Sigmoid colon (tissue), 4 donors: Measurements from ENCODE around the gene ARID5B.

Source experiments
- POLR2A ChIP-seq, 2 donors: fragments of 450-650 bp; IDR thresholded peaks; one replicate each; pipeline ENCODE4 v1.6.1; 2016; ENCODE audit warnings: antibody characterized with exemption in 2 of 2, mild to moderate bottlenecking in 2 of 2, moderate library complexity in 2 of 2
- POLR2AphosphoS5 ChIP-seq, 4 donors: sonication (generic); formaldehyde crosslinking; IDR thresholded peaks; one replicate each; pipeline ENCODE4 v1.6.1; 2017; ENCODE audit warnings: antibody characterized with exemption in 4 of 4
- TF ChIP-seq, protein P1 (sequence below), 4 experiments: fragments of 450-650 bp in 3 of 4; fragments of 200-600 bp in 1 of 4; IDR thresholded peaks; one replicate each; pipeline ENCODE4 v1.5.1; 2016 to 2019; ENCODE audit warnings: antibody characterized with exemption in 4 of 4, mild to moderate bottlenecking in 3 of 4, moderate library complexity in 2 of 4

DNA sequence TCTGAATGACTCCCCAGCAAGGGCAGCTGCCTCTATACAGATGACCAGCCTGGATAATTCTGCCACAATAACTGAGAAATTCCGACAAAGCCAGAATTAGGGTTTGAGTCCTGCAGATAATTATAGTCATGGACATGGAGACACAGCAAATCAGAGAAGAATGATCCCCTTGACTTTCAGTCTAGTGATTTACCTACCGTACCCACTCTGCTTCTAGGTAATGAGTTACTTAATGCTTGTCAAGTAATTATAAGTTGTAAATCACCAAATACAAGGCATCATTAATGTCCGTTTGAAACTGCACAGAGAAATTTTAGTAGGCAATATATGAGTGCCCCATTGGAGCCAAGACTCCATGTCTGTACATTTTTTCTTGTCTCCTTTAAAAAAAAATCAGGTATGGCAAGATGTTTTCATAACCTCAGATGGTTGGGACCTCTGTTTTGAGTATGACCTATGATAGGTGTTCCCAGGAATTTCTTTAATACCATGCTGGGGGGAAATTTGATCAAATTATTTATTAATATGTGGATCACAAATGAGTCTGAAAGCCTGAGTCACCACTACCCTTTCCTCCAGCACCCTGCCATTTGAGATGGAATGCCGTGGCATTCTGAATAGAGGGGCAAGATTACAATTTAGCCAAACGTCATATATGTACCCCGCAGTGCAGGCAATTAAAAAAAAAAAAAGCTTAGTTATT lies 5.5 kb upstream of the ARID5B start:
- TF ChIP-seq POLR2A (IDR thresholded peaks at IDR 0.05) = no peak
- TF ChIP-seq, protein P1, sequence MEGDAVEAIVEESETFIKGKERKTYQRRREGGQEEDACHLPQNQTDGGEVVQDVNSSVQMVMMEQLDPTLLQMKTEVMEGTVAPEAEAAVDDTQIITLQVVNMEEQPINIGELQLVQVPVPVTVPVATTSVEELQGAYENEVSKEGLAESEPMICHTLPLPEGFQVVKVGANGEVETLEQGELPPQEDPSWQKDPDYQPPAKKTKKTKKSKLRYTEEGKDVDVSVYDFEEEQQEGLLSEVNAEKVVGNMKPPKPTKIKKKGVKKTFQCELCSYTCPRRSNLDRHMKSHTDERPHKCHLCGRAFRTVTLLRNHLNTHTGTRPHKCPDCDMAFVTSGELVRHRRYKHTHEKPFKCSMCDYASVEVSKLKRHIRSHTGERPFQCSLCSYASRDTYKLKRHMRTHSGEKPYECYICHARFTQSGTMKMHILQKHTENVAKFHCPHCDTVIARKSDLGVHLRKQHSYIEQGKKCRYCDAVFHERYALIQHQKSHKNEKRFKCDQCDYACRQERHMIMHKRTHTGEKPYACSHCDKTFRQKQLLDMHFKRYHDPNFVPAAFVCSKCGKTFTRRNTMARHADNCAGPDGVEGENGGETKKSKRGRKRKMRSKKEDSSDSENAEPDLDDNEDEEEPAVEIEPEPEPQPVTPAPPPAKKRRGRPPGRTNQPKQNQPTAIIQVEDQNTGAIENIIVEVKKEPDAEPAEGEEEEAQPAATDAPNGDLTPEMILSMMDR (IDR thresholded peaks at IDR 0.05) = no peak
- TF ChIP-seq POLR2AphosphoS5 (IDR thresholded peaks at IDR 0.05) = no peak
